Measurements from ENCODE around the gene OTUB1.
A peak's percentile ranks its signal among the peaks of the same experiment; 100 is the strongest.

OTUB1 gene

GRCh38 chr11:63986156-63986931, at the start of gene OTUB1:
TSS of gene OTUB1 (plus strand) at chr11:63986438. CDS start at chr11:63986457, 19 bp downstream.
- Histone ChIP-seq H3K27ac (peak within 1 kb of the TSS; percentile 73 to 90), H3K4me3 (peak within 1 kb of the TSS; percentile 88)
- peak; percentile 94 for DNase-seq (ENCODE audit: low spot score)
- no peak for TF ChIP-seq CTCF (IDR thresholded peaks at IDR 0.05)

GRCh38 chr11:63937713-63938478, 48.3 kb upstream of the OTUB1 start:
- no peak for TF ChIP-seq CTCF (IDR thresholded peaks at IDR 0.05)
- H3K4me3 ChIP-seq = peak overlapping the region; percentile 91
- no peak for DNase-seq (ENCODE audit: low spot score)
- H3K27ac ChIP-seq = peak overlapping the region; percentile 38 to 86

DNA sequence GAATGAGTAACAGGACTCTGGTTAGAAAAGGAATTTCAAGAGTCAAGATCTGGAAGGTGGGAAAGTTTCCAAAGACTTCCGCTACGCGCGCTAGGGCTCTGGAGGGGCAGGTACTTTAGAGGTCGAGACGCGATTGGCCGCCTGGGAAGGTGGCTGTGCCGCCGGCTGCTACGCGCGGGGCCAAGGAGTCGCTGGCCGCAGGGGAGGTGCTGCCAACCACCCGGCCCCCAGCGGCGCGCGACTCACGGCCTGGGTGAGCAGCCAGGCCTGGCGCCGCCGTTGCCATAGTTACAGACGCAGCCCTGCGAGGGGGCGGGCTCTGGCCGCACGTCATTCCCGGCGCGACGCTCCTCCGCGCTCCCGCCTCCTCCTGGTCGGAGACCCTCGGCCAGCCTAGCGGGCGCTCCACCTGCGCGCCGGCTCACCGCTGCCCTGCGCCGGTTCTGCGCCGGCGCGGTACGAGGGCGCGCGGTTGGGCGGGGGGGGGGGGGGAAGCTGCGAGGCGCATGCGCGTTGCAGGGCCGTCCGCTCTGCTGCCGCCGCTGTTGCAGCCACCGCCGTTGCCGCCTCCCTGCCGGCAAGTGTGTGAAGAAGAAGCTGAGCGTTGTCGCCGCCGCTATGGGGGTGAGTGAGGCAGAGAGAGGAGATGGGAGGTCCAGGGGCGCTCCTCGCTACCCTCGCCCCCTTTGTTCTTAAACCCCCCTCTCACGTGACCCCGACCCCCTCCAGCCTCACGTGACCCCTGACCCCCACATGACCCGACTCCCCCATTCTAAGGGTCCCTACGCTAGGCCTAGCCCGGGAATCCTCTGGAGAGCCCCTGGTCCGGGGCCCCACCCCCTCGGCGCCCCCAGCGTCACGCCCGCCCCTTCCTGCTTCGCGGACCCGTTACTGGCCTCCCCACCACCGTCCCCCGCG, 47.5 kb upstream of the OTUB1 start, which contains the start of gene NAA40:
Gene NAA40, plus strand, starts transcription at position 524 of the 918 bp plus-strand sequence. Its CDS starts 95 bp downstream, at position 619.
- TF ChIP-seq CTCF (IDR thresholded peaks at IDR 0.05) = no peak
- DNase-seq (ENCODE audit: low spot score) = peak; percentile 92
- H3K27ac ChIP-seq = peak within 1 kb of the TSS; percentile 38 to 86
- peak within 1 kb of the TSS; percentile 91 for H3K4me3 ChIP-seq

GRCh38 chr11:63939397-63939891, 46.8 kb upstream of the OTUB1 start:
- DNase-seq (ENCODE audit: low spot score) = no peak
- TF ChIP-seq CTCF (IDR thresholded peaks at IDR 0.05) = no peak
- Histone ChIP-seq H3K27ac (peak overlapping the region; percentile 38 to 86), H3K4me3 (peak overlapping the region; percentile 91)

DNA sequence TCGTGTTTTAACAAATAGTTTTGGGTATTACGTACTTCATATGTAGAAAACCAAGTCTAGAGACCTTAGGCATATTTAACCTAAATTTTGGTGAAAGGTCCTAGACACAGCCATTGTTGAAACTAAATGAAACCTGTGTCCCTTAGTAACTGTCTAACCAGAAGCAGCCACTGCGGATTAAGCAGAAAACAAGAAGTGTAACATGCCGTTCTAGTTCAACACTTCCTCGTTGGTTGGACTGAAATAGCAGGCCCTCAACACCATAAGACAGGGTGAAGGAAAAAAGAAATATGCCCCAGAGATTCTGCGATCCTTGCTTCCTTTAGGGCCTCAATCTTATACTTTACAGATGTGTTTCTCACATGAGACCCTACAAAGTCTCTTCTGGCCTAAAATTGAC, 45.5 kb upstream of the OTUB1 start:
- no peak overlapping the region for H3K4me3 ChIP-seq
- DNase-seq (ENCODE audit: low spot score) = no peak
- no peak for TF ChIP-seq CTCF (IDR thresholded peaks at IDR 0.05)
- H3K27ac ChIP-seq = no peak overlapping the region

GRCh38 chr11:63941901-63942300, 44.3 kb upstream of the OTUB1 start:
- DNase-seq (ENCODE audit: low spot score) = no peak
- H3K27ac ChIP-seq = no peak overlapping the region
- no peak overlapping the region for H3K4me3 ChIP-seq
- no peak for TF ChIP-seq CTCF (IDR thresholded peaks at IDR 0.05)

All from coronary artery (tissue), 2 donors.